ENCODE data around the gene AEBP1.

AEBP1 gene

GRCh38 chr7:44158096-44158872 is 54.1 kb downstream of the AEBP1 start:
- no peak for DNase-seq

GRCh38 chr7:44158873-44159631 is 54.9 kb downstream of the AEBP1 start:
- no peak for DNase-seq

DNA sequence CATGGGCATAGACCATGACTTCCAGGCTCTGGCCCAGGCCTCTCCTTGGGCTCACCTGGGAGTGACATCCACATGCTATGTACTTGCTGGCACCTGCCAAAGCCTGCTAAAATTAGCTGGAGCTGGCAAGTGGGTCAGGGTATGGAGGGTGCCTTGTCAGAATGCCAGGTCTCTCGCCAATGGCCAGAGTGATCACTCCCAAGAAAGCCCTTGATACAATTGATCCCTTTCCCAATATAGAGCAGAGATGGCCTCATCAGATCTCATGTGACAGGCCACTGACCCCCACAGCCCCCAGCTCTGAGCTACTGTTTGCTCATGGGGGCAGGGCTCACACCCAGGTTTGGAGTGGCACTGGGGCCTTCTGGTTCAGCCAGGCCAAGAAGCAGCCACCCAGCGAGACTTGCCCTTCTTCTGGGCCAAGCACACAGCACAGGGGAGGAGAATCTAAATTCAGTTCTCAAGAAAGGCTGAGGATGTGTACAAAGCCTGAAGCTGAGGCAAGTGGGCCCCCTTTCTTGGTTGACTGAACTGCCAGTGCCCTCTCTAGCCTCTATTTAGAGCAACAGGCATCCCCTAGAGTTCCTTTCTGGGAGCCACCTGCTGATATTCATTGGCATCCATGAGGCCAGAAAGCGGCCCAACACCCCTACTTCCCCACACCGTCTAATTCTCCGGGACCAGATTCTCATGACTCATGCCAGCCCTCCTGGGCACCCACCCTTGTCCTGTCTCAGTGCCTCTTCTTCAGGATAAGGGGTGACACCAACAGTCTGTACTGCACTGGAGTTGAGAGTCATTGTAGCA is 55.9 kb downstream of the AEBP1 start:
- DNase-seq, result no peak

DNA sequence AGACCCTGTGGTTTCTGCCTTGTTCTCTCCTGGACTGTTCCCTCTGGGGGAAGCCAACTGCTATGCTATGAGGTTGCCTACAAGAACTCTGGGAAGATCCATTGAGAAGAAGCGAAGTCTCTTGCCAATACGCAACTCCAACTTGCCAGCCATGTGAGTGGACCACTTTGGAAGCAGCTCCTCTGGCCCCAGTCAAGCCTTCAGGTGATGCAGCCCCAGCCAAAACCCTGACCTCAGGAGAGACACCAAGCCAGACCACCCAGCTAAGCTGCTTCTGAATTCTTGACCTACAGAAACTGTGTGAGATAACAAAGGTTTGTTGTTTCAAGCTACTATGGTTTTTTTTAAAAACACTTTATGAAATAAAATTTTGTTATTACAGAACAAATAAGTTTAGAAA is 57.2 kb downstream of the AEBP1 start:
- no peak for DNase-seq

GRCh38 chr7:44162179-44162578 is 58.0 kb downstream of the AEBP1 start:
- DNase-seq, result no peak

- no peak for DNase-seq
Measured at GRCh38 chr7:44162785-44163395, 58.7 kb downstream of the AEBP1 start.

- DNase-seq, result no peak
Measured at GRCh38 chr7:44163591-44163990, 59.4 kb downstream of the AEBP1 start.

Measured in suppressor macrophage treated with lipopolysaccharide for 1 hour (primary cell).